NCI-H2029 treated with DMSO at 0.1 percent for 48 hours (cell line): ENCODE results near the gene YY1.
"Not testable (repeated sequence)": the region's sequence is repeated elsewhere in the genome, so short reads cannot be mapped to it uniquely, and the experiment has no call there.

Source experiments
- DNase-seq: peaks from one replicate; lab custom pipeline; 2025; lab: John Stamatoyannopoulos, UW

Gene YY1

GRCh38 chr14:100213956-100214769, 24.8 kb upstream of the YY1 start:
- DNase-seq, result peak; percentile 30

- DNase-seq, result no peak
Observed at GRCh38 chr14:100214770-100215083, 24.2 kb upstream of the YY1 start.

GRCh38 chr14:100215330-100215885, 23.5 kb upstream of the YY1 start:
- no peak for DNase-seq

- no peak for DNase-seq
Observed at GRCh38 chr14:100219126-100219785, 19.7 kb upstream of the YY1 start.

GRCh38 chr14:100221533-100222223, 17.3 kb upstream of the YY1 start:
- no peak for DNase-seq

GRCh38 chr14:100222224-100223093, 16.5 kb upstream of the YY1 start:
- DNase-seq, result no peak

- no peak for DNase-seq
Observed at GRCh38 chr14:100223332-100224201, 15.4 kb upstream of the YY1 start.

- DNase-seq, result no peak
Observed at GRCh38 chr14:100224229-100224866, 14.6 kb upstream of the YY1 start.

GRCh38 chr14:100225169-100225568, 13.8 kb upstream of the YY1 start:
- no peak for DNase-seq

GRCh38 chr14:100230361-100230760, 8.6 kb upstream of the YY1 start:
- no peak for DNase-seq

GRCh38 chr14:100234511-100234910, 4.4 kb upstream of the YY1 start:
- no peak for DNase-seq

- not testable (repeated sequence) for DNase-seq
Observed at GRCh38 chr14:100236271-100236818, 2.6 kb upstream of the YY1 start.

GRCh38 chr14:100236881-100237280, 2.1 kb upstream of the YY1 start:
- no peak for DNase-seq

GRCh38 chr14:100237735-100238418, 1.1 kb upstream of the YY1 start:
- DNase-seq, result no peak

- no peak for DNase-seq
Observed at GRCh38 chr14:100239211-100239839, 381 bp downstream of the YY1 start.

GRCh38 chr14:100239840-100240667, 1.1 kb downstream of the YY1 start:
- DNase-seq, result no peak

GRCh38 chr14:100240668-100241032, 1.7 kb downstream of the YY1 start:
- no peak for DNase-seq

GRCh38 chr14:100241279-100241678, 2.3 kb downstream of the YY1 start:
- DNase-seq, result no peak
